Lung (tissue), 12 donors: ENCODE results near the gene IL1B. TPM values are rescaled to one million over a fixed set of nuclear protein-coding genes. Genes with fewer than 3 reads are reported as not detected.

Experiments used
- ATAC-seq: fragments of 200-7000 bp; cut with Tn5 transposase; one replicate; pipeline ENCODE4 v1.9.1; 2020; ENCODE audit warnings: moderate number of reproducible peaks; ENCODE audit not compliant: insufficient read depth, low FRiP score
- DNase-seq, 3 donors: peaks; one replicate each; pipeline ENCODE4 v3.0.0-alpha.2; 2013 to 2017
- H3K27ac ChIP-seq, 2 donors: one replicate each; pipeline ENCODE4 v1.5.1; 2013; ENCODE audit warnings: mild to moderate bottlenecking in 2 of 2, moderate library complexity in 2 of 2, control low read depth in 1 of 2, inconsistent platforms in 1 of 2, low read depth in 1 of 2, low read length in 1 of 2
- H3K27me3 ChIP-seq, 3 donors: one replicate each; pipeline ENCODE4 v1.5.1; 2013; ENCODE audit warnings: low read length in 2 of 3; ENCODE audit not compliant: control insufficient read depth in 3 of 3, insufficient read depth in 3 of 3
- H3K36me3 ChIP-seq, 4 donors: one replicate each; pipeline ENCODE4 v1.5.1; 2013; ENCODE audit warnings: low read length in 4 of 4, mild to moderate bottlenecking in 1 of 4, moderate library complexity in 1 of 4; ENCODE audit not compliant: control insufficient read depth in 4 of 4, insufficient read depth in 4 of 4
- H3K4me1 ChIP-seq, 5 donors: one replicate each; pipeline ENCODE4 v1.5.1; 2013; ENCODE audit warnings: low read length in 5 of 5, mild to moderate bottlenecking in 2 of 5, moderate library complexity in 1 of 5; ENCODE audit not compliant: control insufficient read depth in 5 of 5, insufficient read depth in 5 of 5
- H3K4me3 ChIP-seq: one replicate; pipeline ENCODE4 v1.5.1; 2013; ENCODE audit warnings: mild to moderate bottlenecking, control low read depth, moderate library complexity
- H3K9ac ChIP-seq, 2 donors: one replicate each; pipeline ENCODE4 v1.5.1; 2013; ENCODE audit warnings: low read length in 2 of 2, control low read depth in 1 of 2; ENCODE audit not compliant: insufficient read depth in 1 of 2
- H3K9me3 ChIP-seq, 4 donors: one replicate each; pipeline ENCODE4 v1.5.1; 2013; ENCODE audit warnings: low read length in 3 of 4, mild to moderate bottlenecking in 1 of 4, moderate library complexity in 1 of 4; ENCODE audit not compliant: control insufficient read depth in 4 of 4, insufficient read depth in 3 of 4
- CTCF ChIP-seq: IDR thresholded peaks from 2 replicates; pipeline ENCODE4 v1.5.1; 2012; ENCODE audit warnings: mild to moderate bottlenecking; ENCODE audit errors: control extremely low read depth, extremely low read depth
- WGBS, 2 donors: extraction: QIAGEN DNeasy Blood & Tissue Kit; methylation state at CpG; one replicate each; pipeline ENCODE4 v1.1.7; 2013; 5-methylcytosine and 5-hydroxymethylcytosine counted together
- polyA plus RNA-seq, 2 donors: library from polyadenylated mRNA; stranded (reverse); fragments of 200-250 nt; gene quantifications; one replicate each; pipeline ENCODE4 v1.2.1, GENCODE V29; 2013
- total RNA-seq, 2 donors: library from RNA; depleted of rRNA in 1 of 2; stranded (reverse); fragments of >200 nt in 1 of 2; gene quantifications; one replicate each; pipeline ENCODE4 v1.2.1, GENCODE V29; 2014 to 2021
- donor health status: control.
- donor health status: control.
- donor health status: Bipolar disorder and iron deficiency.
- donor health status: healthy.
- donor health status: DM: yes; HTN: yes; CAD: no.

The IL1B gene
- total and polyA plus RNA-seq, 4 donors = 3.8 to 482 (median 13.2) TPM

- Histone ChIP-seq H3K9me3 (peaks cover 0 to 3% (median 0%) of the 10 kb centered on the region in 4 donors), H3K4me3 (no peak overlapping the region), H3K36me3 (no peaks in the 10 kb centered on the region), H3K27ac (no peak overlapping the region), H3K4me1 (no peaks in the 10 kb centered on the region), H3K27me3 (no peaks in the 10 kb centered on the region), H3K9ac (no peak overlapping the region)
- no peak for ATAC-seq
- TF ChIP-seq CTCF = no peak
- 32 to 63% methylated on average over 5 of the region's 5 CpGs for WGBS, 2 donors
- peak in 2 of 3 donors; percentile 24 to 26 for DNase-seq
Observed at GRCh38 chr2:112841295-112842044, 4.9 kb upstream of the IL1B start.

GRCh38 chr2:112840068-112840445 is 3.5 kb upstream of the IL1B start:
- no peak for TF ChIP-seq CTCF
- Histone ChIP-seq H3K4me3 (no peak overlapping the region), H3K4me1 (no peaks in the 10 kb centered on the region), H3K27me3 (no peaks in the 10 kb centered on the region), H3K9me3 (no peaks in the 10 kb centered on the region), H3K9ac (no peak overlapping the region), H3K27ac (no peak overlapping the region), H3K36me3 (no peaks in the 10 kb centered on the region)
- no peak for ATAC-seq
- no peak for DNase-seq
- whole genome bisulfite sequencing, 2 donors = 86 to 95% methylated on average over 1 of the region's 1 CpG

GRCh38 chr2:112839407-112840067 is 3.0 kb upstream of the IL1B start:
- Histone ChIP-seq H3K27ac (no peak overlapping the region), H3K4me3 (no peak overlapping the region), H3K9ac (no peak overlapping the region), H3K4me1 (peaks cover 0 to 3% (median 0%) of the 10 kb centered on the region in 5 donors), H3K9me3 (no peaks in the 10 kb centered on the region), H3K36me3 (no peaks in the 10 kb centered on the region), H3K27me3 (no peaks in the 10 kb centered on the region)
- TF ChIP-seq CTCF = no peak
- ATAC-seq = peak; percentile 55
- no peak for DNase-seq
- WGBS, 2 donors = 33 to 64% methylated on average over 9 of the region's 9 CpGs
